GM11168 (cell line): ENCODE measurements around the gene FERMT3.

Experiments used
- in situ Hi-C: fragments of 300-500 bp; cut with MboI; formaldehyde crosslinking; loops from one replicate; pipeline ENCODE4 v1.12.0; 2022; ENCODE audit warnings: low sequenced_read_pairs; ENCODE audit not compliant: unreplicated experiment

The FERMT3 gene

DNA sequence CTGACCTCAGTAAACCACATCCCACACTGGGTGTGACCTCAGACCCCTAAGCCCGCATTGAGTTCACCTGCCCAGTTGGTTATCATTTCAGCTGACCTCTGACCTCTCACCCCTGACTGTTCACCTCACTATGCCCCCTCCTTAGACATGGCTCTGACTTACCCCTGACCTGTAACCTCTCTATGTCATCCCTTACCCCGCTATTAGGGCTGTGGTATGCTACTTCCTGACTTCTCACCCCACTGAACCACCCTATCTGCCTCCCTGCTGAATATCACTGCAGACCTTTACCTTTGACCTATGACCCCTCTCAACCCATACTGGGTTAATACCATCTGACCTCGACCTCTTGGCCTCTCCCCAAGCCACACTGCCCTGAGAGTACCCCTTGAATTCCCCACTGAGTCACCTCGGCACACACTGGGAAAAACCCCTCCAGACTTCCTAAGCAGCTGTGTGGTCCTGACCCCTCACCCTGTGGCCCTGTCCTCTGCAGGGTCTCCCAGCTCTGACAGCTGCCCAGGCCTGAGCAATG, 53.1 kb downstream of the FERMT3 start:
- in situ Hi-C loops, result no loop called here

DNA sequence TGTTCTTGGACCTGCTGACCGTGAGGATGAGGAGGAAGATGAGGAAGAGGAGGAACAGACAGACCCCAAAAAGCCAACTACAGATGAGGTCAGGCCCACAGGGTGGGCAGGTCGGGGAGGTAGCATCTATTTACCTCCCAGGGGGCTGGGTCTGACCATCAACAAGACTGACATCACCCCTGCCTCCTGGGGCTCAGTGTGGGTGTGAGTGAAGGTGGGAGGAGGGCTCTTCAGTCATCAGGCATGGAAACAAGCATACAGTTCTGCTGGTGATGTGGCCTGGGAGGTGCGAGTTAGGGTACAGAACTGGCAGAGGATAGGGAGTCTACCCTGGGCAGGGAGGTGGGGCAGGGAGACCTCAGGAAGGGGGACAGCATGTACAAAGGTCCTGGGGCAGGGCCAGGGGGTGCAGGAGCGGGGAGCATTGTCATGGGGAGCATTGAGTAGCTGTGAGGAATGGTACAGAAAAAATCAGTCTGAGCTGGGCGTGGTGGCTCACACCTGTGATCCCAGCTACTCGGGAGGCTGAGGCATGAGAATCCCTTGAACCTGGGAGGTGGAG, 53.7 kb downstream of the FERMT3 start:
- in situ Hi-C loops, result no loop called here

DNA sequence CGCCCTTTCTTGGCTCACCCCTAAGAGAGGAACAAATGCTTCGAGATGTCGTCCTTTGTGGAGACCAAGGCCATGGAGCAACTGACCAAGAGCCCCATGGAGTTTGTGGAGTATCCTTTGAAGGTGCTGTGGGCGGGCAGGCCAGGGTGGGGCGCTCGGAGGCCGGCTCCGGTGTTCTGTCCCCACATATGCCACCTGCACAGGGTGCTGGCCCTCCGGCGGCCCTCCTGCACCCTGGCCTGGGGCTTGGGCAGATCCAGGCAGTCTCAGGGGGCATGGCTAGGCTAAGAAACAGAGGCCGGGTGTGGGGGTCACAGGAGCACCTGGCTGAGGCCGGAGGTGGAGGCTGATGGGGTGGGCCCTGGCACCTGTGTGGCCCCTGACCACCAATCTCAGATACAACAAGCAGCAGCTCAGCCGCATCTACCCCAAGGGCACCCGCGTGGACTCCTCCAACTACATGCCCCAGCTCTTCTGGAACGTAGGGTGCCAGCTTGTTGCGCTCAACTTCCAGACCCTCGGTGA, 55.1 kb downstream of the FERMT3 start:
- in situ Hi-C loops, result no loop called here

DNA sequence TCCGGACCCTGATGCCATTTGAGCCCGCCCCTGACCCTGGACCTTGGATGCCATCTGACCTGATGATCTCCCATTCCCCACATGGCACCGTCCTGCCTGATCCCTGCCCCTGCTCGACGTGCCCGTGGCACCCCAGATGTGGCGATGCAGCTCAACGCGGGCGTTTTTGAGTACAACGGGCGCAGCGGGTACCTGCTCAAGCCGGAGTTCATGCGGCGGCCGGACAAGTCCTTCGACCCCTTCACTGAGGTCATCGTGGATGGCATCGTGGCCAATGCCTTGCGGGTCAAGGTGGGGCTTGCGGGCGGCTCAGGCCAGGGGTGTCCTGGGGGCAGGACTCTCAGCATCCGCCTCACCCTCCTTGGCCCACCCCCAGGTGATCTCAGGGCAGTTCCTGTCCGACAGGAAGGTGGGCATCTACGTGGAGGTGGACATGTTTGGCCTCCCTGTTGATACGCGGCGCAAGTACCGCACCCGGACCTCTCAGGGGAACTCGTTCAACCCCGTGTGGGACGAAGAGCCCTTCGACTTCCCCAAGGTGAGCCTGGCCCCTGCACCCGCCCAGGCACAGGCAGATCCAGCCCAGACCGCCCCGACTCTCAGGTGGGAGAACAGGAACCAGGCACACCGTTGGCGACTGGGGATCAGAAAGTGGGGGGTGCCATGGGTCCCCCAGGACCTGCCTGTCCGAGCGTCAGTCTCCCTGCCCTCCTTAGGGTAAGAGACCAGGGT, 55.9 kb downstream of the FERMT3 start:
- in situ Hi-C loops, result no loop called here

DNA sequence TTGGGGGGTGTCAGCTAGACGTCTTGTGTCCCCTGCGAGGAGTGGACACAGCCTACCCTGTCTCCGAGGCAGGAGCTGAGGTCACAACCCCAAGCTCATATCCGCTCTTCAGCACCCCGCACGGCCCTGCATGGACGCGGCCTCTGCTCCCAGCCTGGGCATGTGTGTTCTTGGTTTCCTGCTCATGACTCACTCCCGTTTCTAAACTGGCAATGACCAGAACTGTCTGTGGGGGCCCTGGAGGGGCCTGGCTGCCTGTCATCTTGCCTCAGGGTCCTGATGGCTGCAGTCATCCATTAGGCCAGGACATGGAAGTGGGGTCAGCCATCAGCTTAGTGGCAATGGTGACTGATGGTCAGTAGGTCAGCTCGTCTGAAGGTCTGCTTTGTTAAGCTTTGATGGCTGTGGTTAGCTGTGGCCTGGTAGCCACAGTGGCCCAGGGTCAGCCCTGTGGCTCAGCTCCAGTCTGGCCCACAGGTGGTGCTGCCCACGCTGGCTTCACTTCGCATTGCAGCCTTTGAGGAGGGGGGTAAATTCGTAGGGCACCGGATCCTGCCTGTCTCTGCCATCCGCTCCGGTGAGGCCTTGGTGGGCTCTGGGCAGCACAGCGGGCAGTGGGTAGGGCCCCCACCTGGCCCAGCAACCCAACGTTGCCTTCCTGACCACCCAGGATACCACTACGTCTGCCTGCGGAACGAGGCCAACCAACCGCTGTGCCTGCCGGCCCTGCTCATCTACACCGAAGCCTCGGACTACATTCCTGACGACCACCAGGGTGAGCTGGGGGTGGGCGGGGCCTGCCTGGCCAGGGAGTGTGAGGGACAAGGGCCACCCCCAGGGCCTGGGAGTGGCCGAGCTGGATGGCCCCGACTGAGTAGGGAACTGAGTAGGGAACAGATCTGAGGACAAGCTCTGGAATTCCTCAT, 56.8 kb downstream of the FERMT3 start:
- in situ Hi-C loops, result no loop called here

DNA sequence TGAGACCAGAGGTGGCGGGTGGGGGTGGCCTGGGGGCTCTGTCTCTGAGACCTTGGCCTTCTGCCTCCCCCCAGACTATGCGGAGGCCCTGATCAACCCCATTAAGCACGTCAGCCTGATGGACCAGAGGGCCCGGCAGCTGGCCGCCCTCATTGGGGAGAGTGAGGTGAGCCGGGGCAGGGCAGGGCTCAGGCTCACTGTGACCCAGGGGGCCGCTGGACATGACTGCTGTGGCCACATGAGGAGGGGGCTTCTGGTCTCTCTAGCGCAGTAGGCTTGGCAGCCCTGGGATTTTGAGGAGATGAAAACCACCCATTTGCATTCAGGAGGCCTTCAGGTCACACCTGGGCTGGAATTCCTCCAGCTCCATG, 57.4 kb downstream of the FERMT3 start:
- in situ Hi-C loops, result no loop called here

DNA sequence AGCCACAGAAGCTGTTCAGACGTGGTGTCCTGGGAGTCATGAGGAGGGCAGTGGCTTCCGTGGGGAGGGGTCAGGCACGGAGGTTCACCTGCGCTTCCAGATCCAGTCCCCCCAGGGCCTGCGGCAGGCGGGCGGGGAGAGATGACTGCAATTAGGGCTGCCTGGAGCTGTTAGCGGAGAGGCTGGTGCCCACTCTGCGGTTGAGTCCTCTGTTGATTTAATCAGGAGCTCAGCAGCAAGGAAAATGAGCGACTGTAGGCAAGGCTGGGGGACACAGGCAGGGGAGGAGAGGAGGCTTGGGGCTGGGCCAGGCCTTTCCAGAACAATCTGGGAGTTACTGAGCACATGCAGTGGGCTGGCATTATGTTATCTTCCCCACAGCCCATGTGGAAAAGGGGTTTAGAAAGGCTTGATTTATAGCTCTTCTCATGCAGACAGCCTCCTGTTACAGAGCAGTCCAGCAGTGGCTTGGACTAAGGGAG, 57.9 kb downstream of the FERMT3 start:
- in situ Hi-C loops, result no loop called here

DNA sequence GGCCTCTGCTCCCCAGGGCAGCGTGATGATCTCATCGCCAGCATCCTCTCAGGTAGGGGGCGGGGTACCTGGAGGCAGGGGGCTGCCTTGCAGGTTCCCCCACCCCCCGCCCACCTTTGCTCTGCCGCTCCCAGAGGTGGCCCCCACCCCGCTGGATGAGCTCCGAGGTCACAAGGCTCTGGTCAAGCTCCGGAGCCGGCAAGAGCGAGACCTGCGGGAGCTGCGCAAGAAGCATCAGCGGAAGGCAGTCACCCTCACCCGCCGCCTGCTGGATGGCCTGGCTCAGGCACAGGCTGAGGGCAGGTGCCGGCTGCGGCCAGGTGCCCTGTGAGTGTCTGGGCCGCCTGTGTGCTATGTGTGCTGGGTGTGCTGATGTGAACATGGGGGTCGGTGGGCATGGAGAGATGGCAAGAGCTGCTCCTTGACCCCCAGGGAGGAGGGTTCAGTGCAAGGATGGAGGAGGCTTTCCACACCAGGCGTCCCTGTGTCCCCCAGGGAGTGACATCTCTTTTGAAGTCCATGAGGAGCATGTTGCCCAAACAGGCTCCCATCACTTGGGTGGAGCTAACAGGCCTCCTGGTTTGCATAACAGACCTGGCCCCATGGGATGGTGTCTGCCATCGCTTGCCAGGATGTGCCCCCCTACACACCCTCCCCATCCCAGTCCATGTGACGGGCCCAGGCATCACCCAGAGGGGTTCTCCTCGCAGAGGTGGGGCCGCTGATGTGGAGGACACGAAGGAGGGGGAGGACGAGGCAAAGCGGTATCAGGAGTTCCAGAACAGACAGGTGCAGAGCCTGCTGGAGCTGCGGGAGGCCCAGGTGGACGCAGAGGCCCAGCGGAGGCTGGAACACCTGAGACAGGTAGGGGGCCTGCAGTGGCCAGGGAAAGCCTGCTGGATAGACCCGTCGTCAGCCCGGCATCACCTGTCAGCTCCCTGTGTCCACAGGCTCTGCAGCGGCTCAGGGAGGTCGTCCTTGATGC, 58.9 kb downstream of the FERMT3 start:
- in situ Hi-C loops, result no loop called here

DNA sequence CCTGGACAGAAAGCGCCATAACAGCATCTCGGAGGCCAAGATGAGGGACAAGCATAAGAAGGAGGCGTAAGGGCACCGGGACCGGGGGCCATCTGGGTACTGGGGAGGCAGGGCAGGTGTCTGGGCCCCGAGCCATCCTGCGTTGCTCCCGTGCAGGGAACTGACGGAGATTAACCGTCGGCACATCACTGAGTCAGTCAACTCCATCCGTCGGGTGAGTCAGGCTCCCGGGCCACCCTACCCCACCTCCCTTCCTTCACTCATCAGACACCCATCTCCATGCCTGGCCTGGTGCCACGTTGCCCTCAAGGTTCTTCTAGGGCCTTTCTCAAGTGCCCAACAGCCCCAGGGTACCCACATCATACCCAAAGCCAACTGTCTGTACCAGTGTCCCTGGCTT, 59.8 kb downstream of the FERMT3 start:
- in situ Hi-C loops, result no loop called here

DNA sequence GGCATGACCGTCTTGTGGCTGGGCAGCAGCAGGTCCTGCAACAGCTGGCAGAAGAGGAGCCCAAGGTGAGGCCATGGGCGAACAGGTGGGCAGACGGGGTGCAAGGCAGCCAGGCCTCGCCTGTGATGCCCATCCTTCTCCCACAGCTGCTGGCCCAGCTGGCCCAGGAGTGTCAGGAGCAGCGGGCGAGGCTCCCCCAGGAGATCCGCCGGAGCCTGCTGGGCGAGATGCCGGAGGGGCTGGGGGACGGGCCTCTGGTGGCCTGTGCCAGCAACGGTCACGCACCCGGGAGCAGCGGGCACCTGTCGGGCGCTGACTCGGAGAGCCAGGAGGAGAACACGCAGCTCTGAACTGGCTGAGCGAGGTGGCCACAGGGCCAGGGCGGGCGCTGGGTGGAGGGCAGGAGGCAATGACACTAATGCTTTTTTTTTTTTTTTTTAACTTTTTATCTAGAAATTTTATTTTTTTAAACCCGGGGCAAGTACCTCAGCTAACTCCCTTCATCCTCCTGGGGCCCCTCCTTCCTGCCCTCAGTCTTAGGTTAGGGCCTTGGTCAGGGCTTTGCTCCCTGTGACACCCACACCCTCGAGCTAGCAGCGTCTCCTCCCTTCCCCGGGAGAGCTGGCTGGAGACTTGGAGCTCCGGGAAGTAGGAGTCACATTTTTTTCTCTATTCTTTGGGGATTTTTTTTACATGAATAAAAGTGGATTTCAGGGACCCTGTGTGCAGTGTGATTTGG, 60.9 kb downstream of the FERMT3 start:
- in situ Hi-C loops, result no loop called here

DNA sequence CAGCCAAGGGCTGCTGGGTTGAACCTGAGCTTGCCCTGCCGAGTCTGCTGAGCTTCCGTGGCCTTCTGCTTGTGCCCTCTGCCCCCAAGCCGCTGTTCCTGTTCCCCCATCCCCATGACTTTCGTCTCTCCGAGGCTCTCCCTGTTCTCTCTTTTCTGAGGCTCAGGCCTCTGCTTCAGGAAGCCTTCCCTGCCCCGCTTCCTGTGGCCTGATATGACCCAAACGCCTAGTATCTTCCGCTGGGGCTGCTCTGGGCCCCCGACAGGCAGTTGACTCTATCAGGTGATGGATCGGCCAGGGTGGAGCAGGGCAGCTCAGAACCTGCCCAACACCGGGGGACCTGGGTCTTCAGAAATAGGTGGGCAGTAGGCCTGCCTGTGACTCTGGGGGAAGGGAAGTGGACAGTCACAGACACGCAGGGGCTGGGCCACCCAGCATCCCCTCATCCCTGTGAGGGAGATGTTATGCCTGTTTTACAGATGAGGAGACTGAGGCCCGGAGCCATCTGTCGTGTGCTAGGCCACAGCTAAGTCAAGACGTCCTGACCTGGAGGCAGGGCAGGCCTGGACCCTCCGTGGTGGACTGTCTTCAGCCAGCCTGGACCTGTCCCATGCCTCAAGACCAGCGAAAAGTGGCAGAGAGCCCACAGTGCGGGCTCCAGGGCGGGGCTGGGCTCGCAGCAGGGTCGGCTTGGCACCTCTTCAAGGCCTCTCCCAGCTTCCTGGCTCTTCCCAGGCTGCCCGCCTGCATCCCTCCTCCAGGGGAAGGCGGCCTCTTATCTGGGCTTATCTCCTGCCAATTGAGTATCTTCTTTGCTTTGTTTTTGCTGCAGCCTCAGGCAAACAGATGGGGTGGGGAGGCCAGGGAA, 61.7 kb downstream of the FERMT3 start:
- in situ Hi-C loops, result no loop called here

DNA sequence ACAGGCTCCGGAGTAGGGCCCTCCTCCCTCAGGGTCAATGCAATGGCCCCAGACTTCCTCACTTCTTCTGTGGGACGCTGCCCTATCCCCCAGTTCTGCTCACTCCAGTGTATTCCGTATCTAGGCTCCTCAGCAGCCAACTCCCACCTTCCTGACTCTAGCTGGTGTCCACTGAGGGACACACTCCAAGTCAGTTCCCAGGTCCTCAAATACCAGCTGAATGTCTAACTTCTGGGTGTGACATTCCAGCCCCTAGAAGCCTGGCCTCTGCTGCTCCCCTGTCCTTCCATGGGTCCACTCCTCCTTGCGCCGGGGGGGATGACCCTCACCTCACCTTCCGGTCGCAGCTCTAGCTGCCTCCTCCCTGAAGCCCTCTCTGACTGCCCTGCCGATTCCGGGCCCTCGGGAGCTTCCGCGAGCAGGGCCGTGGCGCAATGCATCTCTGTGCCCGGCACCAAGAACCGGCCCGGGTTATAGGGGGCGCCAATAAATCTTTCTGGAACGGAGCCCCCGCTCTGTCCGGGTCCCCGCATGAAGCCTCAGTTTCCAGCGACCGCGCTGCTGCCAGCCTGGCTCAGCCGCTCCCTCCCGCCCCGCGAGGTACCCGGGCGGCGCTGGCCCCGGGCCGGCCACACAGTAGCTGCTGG, 62.5 kb downstream of the FERMT3 start:
- in situ Hi-C loops, result no loop called here

DNA sequence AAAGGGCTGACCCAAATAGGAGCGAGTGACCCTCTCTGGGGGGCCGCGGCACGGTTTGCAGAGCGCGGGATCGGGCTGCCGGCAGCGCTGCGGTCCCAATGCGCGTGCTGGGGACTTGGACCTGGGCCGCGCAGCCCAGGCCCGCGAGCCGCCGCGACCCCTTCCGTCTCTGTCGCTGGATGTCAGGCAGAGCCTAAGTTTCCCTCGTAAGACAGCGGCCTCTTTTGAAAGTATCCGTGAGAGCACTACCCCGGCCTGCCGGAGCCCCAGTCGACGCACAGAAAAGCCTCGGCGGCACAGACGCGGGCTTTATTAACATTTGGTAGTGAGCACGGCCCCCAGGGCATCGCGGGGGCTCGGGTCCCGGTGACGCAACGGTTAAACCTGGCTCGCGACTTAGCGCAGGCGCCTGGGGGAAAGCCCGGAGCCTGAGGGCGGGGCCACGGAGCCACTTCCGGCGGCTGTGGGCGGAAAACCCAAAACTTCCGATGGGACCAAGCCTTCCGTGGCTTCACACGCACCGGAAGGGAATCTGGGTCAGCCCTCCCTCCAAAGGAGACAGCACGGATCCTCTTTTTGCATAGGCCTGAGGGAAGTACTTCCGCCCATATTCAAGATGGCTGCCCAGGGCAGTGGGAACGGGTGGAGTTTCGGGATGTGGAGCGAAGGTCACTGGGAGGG, 63.2 kb downstream of the FERMT3 start:
- in situ Hi-C loops, result no loop called here
